ENCODE results near the gene ST6GALNAC4.

GRCh38 chr9:127958728-127959127 lies 41.9 kb upstream of the ST6GALNAC4 start:
- TF ChIP-seq CTCF (conservative IDR thresholded peaks at IDR 0.05), result no peak
- TF ChIP-seq ZFX (IDR thresholded peaks at IDR 0.05), result no peak
